GM19099 (cell line): ENCODE data around the gene S100A10.

ENCODE experiments used
- POLR2A ChIP-seq: IDR thresholded peaks from 3 replicates; pipeline ENCODE4 v1.6.1; 2011; ENCODE audit warnings: low read depth; ENCODE audit not compliant: insufficient read length; ENCODE audit errors: extremely low read depth

S100A10 gene

GRCh38 chr1:151944126-151944856 is 49.4 kb downstream of the S100A10 start:
- no peak for TF ChIP-seq POLR2A

- no peak for TF ChIP-seq POLR2A
Measured at GRCh38 chr1:151943591-151943990, 50.1 kb downstream of the S100A10 start.

GRCh38 chr1:151942882-151943281 is 50.8 kb downstream of the S100A10 start:
- TF ChIP-seq POLR2A, result no peak

GRCh38 chr1:151940541-151940940 is 53.1 kb downstream of the S100A10 start:
- no peak for TF ChIP-seq POLR2A

- no peak for TF ChIP-seq POLR2A
Measured at GRCh38 chr1:151939779-151940178, 53.9 kb downstream of the S100A10 start.

- no peak for TF ChIP-seq POLR2A
Measured at GRCh38 chr1:151939141-151939540, 54.5 kb downstream of the S100A10 start.

GRCh38 chr1:151936653-151937052 is 57.0 kb downstream of the S100A10 start:
- TF ChIP-seq POLR2A, result no peak

- no peak for TF ChIP-seq POLR2A
Measured at GRCh38 chr1:151935894-151936602, 57.6 kb downstream of the S100A10 start.

GRCh38 chr1:151935154-151935553 is 58.5 kb downstream of the S100A10 start:
- no peak for TF ChIP-seq POLR2A

- no peak for TF ChIP-seq POLR2A
Measured at GRCh38 chr1:151934048-151934493, 59.6 kb downstream of the S100A10 start.
